ENCODE measurements around the gene LMO1. TPM values are rescaled to one million over a fixed set of nuclear protein-coding genes. Genes with fewer than 3 reads are reported as not detected.

LMO1 gene
- total and polyA plus RNA-seq, 10 of the 15 experiments (the other 5 are each of a cell fraction or from before 2014, with no cell fraction given), result not detected

DNA sequence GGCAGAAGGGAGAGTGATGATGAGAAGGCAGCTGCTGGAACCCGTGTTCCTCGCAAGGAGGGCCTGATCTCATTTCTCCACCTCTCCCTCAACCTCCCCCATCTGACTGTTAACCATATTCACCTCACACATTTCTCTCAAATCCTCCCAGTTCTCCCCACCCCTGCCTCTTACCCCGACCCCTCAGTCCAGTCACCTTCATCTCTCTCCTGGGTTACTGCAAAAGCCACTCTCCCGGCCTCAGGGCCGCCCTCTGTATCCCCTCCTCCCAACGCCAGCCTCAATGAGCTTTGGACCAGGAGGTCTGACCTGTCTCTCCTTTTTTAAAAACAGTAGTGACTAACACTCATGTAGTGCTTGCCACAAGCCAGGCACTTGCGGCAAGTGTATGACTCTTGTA, 29.5 kb upstream of the LMO1 start:
- H4K20me1 ChIP-seq (ENCODE audit: control insufficient read depth, insufficient read depth), result no peaks in the 10 kb centered on the region; the same call in 1 of the 2 replicates
- H3K36me3 ChIP-seq (ENCODE audit: control insufficient read depth in 2 of 2, insufficient read depth in 2 of 2, low read length in 1 of 2), result no peaks in the 10 kb centered on the region
- no peak overlapping the region for H3K4me2 ChIP-seq (ENCODE audit: control insufficient read depth, insufficient read depth)
- intact Hi-C loops (cut with micrococcal nuclease; ENCODE audit: unreplicated experiment) (no loop called here), in situ Hi-C loops (cut with MboI) (no loop called here)
- no peak for ATAC-seq
- WGBS (ENCODE audit: insufficient coverage, insufficient replicate concordance, low lambda C conversion rate, missing lambda C conversion rate), result 43% methylated on average over 6 of the region's 7 CpGs
- H3K9ac ChIP-seq (ENCODE audit: control insufficient read depth, insufficient read depth, low read length), result no peak overlapping the region
- no peaks in the 10 kb centered on the region for H3K9me3 ChIP-seq (replicated peaks; ENCODE audit: control insufficient read depth, insufficient read depth, low read length)
- ChIA-PET SMC1A (ENCODE audit: uncharacterized antibody, unreplicated experiment) (interaction anchor here (0.6 kb wide), 1 partner anchor 49 kb away, joined by 3 read pairs; no protein-coding TSS in a partner anchor), POLR2A (no interaction called here), RAD21 (ENCODE audit: unreplicated experiment) (no interaction called here), CTCF (no interaction called here)
- no peak for FAIRE-seq
- DNase-seq (ENCODE audit: low read depth, low spot score), result no peak
- peaks cover 2 to 4% of the 10 kb centered on the region in 2 experiments; a peak in 1 of 4 replicates for H3K27me3 ChIP-seq (replicated peaks in 1 of 2; ENCODE audit: control insufficient read depth in 2 of 2, insufficient read depth in 2 of 2, low read length in 1 of 2)
- no peaks in the 10 kb centered on the region for H3K79me2 ChIP-seq (ENCODE audit: control insufficient read depth, insufficient read depth, low read length)
- TF ChIP-seq, protein P1, sequence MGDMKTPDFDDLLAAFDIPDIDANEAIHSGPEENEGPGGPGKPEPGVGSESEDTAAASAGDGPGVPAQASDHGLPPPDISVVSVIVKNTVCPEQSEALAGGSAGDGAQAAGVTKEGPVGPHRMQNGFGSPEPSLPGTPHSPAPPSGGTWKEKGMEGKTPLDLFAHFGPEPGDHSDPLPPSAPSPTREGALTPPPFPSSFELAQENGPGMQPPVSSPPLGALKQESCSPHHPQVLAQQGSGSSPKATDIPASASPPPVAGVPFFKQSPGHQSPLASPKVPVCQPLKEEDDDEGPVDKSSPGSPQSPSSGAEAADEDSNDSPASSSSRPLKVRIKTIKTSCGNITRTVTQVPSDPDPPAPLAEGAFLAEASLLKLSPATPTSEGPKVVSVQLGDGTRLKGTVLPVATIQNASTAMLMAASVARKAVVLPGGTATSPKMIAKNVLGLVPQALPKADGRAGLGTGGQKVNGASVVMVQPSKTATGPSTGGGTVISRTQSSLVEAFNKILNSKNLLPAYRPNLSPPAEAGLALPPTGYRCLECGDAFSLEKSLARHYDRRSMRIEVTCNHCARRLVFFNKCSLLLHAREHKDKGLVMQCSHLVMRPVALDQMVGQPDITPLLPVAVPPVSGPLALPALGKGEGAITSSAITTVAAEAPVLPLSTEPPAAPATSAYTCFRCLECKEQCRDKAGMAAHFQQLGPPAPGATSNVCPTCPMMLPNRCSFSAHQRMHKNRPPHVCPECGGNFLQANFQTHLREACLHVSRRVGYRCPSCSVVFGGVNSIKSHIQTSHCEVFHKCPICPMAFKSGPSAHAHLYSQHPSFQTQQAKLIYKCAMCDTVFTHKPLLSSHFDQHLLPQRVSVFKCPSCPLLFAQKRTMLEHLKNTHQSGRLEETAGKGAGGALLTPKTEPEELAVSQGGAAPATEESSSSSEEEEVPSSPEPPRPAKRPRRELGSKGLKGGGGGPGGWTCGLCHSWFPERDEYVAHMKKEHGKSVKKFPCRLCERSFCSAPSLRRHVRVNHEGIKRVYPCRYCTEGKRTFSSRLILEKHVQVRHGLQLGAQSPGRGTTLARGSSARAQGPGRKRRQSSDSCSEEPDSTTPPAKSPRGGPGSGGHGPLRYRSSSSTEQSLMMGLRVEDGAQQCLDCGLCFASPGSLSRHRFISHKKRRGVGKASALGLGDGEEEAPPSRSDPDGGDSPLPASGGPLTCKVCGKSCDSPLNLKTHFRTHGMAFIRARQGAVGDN (IDR thresholded peaks at IDR 0.05), result no peak
- TF ChIP-seq, protein P2, sequence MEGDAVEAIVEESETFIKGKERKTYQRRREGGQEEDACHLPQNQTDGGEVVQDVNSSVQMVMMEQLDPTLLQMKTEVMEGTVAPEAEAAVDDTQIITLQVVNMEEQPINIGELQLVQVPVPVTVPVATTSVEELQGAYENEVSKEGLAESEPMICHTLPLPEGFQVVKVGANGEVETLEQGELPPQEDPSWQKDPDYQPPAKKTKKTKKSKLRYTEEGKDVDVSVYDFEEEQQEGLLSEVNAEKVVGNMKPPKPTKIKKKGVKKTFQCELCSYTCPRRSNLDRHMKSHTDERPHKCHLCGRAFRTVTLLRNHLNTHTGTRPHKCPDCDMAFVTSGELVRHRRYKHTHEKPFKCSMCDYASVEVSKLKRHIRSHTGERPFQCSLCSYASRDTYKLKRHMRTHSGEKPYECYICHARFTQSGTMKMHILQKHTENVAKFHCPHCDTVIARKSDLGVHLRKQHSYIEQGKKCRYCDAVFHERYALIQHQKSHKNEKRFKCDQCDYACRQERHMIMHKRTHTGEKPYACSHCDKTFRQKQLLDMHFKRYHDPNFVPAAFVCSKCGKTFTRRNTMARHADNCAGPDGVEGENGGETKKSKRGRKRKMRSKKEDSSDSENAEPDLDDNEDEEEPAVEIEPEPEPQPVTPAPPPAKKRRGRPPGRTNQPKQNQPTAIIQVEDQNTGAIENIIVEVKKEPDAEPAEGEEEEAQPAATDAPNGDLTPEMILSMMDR (IDR thresholded peaks at IDR 0.05 in 2 of 3, conservative IDR thresholded peaks at IDR 0.05 in 1 of 3; ENCODE audit: control insufficient read depth in 2 of 3, extremely low read depth in 1 of 3, insufficient read depth in 1 of 3, low read depth in 3 of 3, low read length in 3 of 3), result no peak
- TF ChIP-seq MYB (IDR thresholded peaks at IDR 0.05; ENCODE audit: borderline replicate concordance, low read depth, low read length) (no peak), TARDBP (IDR thresholded peaks at IDR 0.05; ENCODE audit: borderline replicate concordance) (no peak), SP1 (IDR thresholded peaks at IDR 0.05; ENCODE audit: low read depth, low read length) (no peak), DPF2 (IDR thresholded peaks at IDR 0.05) (no peak), GATAD2B (conservative IDR thresholded peaks at IDR 0.05; ENCODE audit: low read depth) (no peak)
- H3K4me3 ChIP-seq, result no peak overlapping the region
- BruUV-seq (replicated peaks), result no TSS peak
- H3K4me1 ChIP-seq (ENCODE audit: control insufficient read depth, insufficient read depth, low read length), result no peaks in the 10 kb centered on the region
- H2AFZ ChIP-seq (ENCODE audit: control insufficient read depth, low read depth, low read length), result no peak overlapping the region
- H3K27ac ChIP-seq (ENCODE audit: control insufficient read depth, insufficient read depth), result no peak overlapping the region

Data from GM12878 (cell line).